Activated CD4-positive, alpha-beta T cell treated with anti-CD3 and anti-CD28 coated beads, Interleukin-2, Interleukin-6, amounts not matched to agents 100 ng/mL and 50 ng/mL, durations not matched to agents 16 hours and 8 hours (primary cell): ENCODE results near the gene FALEC.

Experiments used
- DNase-seq: peaks from one replicate; pipeline ENCODE4 v3.0.0-alpha.2; 2020

The FALEC gene

DNA sequence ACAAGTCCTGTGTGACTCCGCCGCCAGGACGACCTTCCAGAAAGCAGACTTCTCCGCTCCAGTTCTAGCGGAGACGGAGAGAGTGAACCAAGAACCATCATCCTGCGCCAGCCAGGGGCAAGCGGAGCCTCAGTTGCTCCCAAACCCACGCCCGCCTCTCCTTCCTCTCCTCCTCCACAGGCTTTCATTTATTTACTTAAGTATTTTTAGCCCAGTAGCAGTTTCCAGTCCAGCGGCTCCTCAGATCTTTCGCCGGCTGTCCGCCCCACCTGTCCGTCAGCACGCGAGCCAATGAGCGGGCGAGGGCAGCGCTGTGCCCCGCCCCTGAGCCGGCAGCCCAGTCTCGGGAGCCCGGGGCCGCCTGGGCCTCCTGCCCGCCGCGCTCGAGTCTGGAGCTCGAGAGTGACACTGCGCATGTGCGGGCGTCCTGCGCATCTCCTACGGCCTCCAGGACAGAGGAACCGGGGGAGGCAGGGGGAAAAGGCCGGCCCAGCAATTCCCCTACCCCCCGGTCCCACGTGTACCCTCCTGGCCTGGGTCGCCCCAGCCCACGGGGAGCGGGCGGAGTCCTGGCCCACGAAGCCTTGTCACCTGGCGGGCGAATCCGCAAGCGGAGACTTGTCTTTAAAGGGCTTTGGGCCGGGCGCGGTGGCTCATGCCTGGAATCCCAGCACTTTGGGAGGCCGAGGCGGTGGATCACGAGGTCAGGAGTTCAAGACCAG is at the start of gene FALEC:
TSS of gene FALEC (plus strand) at position 425 of the 722 bp plus-strand sequence.
- DNase-seq, result peak; percentile 97

- DNase-seq, result no peak
These were observed 48.6 kb upstream of the FALEC start for GRCh38 chr1:150466964-150467363.

GRCh38 chr1:150469291-150469690 is 46.3 kb upstream of the FALEC start:
- DNase-seq, result no peak

DNA sequence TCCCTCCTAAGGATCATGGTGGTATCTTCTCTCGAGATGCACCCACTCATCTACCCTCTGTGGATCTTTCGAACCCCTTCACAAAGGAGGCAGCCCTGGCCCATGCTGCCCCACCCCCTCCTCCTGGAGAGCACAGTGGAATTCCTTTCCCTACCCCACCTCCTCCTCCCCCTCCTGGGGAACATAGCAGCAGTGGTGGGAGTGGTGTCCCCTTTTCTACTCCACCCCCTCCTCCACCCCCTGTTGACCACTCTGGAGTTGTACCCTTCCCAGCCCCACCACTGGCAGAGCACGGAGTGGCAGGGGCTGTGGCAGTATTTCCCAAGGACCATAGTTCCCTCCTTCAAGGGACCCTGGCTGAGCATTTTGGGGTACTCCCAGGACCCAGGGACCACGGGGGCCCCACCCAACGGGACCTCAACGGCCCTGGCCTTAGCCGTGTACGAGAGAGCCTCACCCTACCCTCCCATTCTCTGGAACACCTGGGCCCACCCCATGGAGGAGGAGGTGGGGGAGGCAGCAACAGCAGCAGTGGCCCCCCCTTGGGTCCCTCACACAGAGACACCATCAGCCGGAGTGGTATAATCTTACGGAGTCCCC is 42.9 kb upstream of the FALEC start:
- no peak for DNase-seq

GRCh38 chr1:150473659-150474058 is 41.9 kb upstream of the FALEC start:
- DNase-seq, result no peak

GRCh38 chr1:150474869-150475268 is 40.7 kb upstream of the FALEC start:
- DNase-seq, result no peak

DNA sequence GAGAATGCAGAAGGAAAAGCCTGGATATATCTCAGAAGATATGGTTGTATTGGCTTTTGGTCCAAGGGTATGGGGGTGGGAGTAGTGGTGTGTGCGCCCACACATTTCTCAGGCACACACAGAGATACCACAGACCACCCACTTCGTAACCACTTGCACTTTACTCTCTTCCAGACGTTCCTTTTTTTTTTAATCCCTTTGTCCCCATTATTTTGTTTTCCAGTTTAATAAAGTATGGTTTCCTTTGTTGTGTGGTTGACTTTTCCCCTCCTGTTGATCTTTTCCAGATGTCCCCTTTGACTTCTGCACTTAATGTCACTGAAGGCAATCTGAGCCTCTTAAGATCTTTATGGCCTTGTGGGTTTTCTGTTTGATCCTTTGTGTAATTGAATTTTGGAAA is 38.8 kb upstream of the FALEC start:
- no peak for DNase-seq

GRCh38 chr1:150477320-150477719 is 38.2 kb upstream of the FALEC start:
- no peak for DNase-seq

- no peak for DNase-seq
These were observed 37.8 kb upstream of the FALEC start for GRCh38 chr1:150477733-150478132.

DNA sequence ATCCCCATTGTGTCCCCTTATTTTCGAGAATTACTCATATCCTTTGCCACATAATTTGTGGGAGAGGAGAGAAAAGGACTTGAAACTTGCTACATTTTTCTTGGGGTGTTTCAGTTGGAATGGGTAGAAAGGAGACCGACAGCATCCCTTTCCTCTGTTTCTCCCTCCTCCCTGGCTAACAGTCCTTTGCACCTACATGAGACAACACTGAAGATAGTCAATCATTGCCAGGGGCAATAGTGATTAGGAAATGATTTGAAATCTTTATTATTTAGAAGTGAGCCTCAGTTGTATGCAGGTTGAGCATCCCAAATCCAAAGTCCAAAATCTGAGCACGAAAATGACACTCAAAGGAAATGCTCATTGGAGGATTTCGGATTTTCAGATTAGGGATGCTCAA is 36.2 kb upstream of the FALEC start:
- no peak for DNase-seq

DNA sequence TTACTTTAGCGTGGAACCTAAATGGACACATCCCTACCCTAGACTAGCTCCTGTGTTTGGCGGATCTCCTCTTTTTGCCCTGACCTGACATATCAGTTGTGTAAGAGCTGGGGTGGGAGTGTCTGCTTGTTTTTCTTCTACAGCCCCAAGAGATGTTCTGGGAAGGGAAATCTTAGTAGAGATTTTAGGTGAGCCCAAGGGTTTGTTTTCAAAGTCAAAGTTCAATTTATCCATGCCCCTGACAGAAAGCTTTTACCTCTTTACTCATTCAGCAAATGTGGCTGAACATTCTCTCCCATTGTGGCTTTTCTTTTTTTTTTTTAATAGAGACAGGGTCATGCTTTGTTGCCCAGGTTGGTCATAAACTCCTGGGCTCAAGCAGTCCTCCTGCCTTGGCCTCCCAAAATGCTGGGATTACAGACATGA is 35.6 kb upstream of the FALEC start:
- no peak for DNase-seq

GRCh38 chr1:150484431-150484830 is 31.1 kb upstream of the FALEC start:
- no peak for DNase-seq

DNA sequence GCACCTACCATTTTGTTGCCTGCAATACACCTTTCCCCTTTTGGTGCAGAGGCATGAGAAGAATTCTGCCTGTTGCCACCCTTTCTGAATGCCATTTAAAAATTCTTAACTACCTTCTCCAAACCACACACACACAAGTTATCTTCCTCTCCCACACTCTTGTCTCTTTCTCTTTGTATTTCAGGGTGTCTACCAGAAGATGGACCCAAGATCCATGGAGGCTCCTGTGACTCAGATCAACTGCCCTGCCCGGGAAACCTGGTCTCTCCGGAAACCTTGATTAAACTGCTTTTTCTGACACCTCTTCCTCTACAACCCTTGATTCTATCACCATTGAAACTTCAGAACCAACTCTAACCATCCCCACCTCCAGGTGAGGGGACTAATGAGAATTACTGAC is 30.7 kb upstream of the FALEC start:
- DNase-seq, result no peak

DNA sequence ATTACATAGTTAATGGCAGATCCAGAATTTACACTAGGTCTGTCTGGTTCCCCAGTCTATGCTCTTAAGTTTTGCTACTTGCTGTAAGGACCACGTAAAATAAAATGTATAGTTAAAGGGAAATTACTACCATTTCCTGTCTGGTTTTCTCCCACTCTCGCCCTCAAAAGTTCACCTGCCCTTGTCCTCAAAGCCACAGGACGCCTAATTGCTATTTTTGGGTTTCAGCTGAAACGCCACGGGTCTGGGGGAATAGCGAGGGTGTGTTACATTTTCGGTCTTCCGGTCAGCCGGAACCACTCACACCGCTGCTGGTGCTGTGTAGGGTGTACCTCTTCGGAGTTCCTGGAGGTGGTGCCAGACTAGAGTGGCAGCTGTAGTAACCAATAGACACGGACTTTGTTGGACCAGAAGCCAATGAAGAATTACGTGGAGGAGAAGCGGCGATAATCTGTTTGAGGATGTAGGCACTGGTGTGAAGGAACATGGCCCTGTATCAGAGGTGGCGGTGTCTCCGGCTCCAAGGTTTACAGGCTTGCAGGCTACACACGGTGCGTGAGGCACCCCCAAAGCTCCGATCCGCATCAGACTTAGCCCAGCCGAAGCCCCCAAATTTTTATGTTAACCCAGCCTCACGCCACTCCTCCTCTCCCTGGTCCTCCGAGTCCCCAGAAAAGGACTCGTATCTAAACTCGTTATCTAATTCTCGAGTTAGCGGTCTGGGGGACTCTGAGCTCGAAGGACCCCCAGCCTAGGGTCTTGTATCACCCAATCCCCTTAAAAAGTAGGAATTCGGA is 28.4 kb upstream of the FALEC start, which contains the start of gene TARS2:
TSS of gene TARS2 (plus strand) at position 454 of the 797 bp plus-strand sequence. CDS start at position 486, 32 bp downstream.
- peak; percentile 99 for DNase-seq

DNA sequence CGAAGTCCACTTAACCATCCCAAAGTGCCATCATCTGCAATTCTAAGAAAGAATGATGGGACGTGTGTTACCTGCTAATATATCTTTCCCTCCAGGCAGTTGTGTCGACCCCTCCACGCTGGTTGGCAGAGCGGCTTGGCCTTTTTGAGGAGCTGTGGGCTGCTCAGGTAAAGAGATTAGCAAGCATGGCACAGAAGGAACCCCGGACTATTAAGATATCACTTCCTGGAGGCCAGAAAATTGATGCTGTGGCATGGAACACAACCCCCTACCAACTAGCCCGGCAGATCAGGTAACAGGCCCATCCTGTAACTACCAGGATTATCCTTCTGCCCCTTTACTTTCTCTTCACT is 27.8 kb upstream of the FALEC start:
- peak; percentile 12 for DNase-seq

- DNase-seq, result no peak
These were observed 22.4 kb upstream of the FALEC start for GRCh38 chr1:150493175-150493574.

DNA sequence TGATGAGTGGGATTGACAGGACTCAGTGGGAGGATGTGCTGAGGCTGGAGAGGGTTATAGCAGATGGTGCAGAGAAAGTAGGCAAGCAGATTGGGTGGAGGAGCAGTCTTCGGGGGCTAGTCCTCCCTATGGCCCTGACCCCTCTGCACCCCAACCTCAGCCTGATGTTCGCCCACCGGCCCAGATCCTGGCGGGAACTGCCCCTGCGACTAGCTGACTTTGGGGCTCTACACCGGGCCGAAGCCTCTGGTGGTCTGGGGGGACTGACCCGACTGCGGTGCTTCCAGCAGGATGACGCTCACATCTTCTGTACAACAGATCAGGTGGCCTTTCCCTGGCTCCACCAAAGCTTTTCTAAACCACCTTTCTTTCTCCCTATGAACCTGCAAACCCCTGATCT is 17.2 kb upstream of the FALEC start:
- no peak for DNase-seq

- no peak for DNase-seq
These were observed 10.1 kb upstream of the FALEC start for GRCh38 chr1:150505431-150505830.

GRCh38 chr1:150507912-150508864 is 7.4 kb upstream of the FALEC start, which contains the start of gene ECM1:
Gene ECM1 (plus strand): TSS chr1:150508109. CDS start chr1:150508210, 101 bp downstream.
- DNase-seq, result peak; percentile 16

DNA sequence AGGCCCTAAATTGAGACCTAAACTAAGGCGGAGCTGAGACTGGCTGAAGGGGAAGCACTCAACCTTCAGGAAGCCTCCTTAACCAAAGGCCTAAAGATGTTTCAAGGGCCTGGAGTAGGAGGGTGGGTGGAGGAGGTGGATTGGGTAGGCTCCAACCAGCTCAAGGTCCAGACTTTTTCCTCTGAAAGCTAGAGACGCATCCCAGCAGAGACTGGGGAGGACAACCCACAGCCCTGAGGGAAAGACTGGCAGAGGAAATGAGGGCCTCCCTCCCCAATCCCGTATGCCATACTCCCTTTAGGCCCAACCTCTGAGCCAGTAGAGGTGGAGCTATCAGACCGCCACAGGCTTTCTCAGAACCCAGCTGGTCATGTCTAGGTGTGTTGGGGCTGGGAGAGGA is 6.6 kb upstream of the FALEC start:
- no peak for DNase-seq

- no peak for DNase-seq
These were observed 4.0 kb upstream of the FALEC start for GRCh38 chr1:150511551-150511950.

DNA sequence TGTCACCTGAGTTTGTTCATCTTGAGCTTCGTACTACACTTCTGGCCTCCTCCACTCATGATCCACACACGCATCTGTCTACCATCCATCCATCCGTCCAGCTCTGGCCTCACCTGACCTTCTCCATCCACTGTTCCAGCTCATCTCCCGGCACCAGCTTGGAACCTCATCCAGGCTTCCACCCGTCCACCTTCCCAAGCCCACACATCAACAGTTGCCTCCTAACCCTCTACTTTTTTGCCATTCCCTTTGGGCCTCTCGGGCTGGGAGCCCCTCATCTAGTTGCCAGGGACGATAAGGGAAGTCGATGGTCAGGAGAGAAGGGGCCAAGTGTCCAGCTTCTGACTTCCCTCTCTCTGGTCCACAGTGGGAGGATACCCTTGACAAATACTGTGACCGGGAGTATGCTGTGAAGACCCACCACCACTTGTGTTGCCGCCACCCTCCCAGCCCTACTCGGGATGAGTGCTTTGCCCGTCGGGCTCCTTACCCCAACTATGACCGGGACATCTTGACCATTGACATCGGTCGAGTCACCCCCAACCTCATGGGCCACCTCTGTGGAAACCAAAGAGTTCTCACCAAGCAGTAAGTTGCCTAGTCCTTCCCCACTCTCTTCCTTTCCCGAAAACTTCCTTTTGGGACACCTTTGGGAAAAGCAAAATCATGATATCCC is 3.4 kb upstream of the FALEC start:
- DNase-seq, result no peak
